Measurements from ENCODE around the gene CD34. TPM values are rescaled to one million over a fixed set of nuclear protein-coding genes. Genes with fewer than 3 reads are reported as not detected.

Gene CD34
- total RNA-seq, 1 experiment from 2014 or later: 0.35 TPM

DNA sequence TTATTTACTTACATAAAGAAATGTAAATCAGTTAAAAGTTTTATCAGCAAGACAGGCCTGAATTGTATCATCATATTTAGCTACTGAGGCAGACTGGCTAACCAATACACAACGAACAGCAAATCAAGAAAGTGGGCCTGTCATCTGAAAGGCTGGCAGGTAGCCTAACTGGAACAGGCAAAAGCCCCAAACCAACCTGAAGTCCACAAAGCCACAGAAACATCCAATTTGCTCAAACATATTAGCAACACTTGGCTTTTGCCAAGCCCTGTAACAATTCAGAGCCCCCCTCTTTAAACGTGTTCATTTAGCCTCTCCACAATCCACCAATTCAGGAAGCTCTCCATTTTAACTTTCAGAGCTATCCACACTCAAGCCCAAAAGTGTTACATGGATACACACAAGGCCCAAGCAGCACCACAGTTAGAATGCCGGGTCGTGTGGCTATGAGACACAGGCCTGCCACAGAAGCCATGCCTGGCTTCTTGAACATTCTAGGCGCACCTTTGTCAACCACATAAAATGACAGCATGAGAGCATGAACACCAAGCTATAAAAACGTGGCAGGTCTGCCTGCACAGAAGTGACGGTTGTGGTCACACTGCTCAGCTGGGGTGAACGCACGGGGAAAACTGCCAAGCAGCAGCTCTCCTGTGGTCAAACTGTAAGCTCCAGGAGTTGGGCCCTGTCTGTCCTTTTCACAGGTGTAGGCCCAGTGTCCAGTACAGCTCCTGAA, 49.3 kb downstream of the CD34 start:
- Histone ChIP-seq H2BK120ac (ENCODE audit: low read depth, low read length, poor library complexity, severe bottlenecking) (no peak overlapping the region), H2BK20ac (ENCODE audit: low read depth, low read length, poor library complexity, severe bottlenecking) (no peak overlapping the region), H4K5ac (ENCODE audit: insufficient read length, low read depth, low read length) (no peak overlapping the region), H2BK12ac (ENCODE audit: insufficient read length, low read depth, low read length) (no peak overlapping the region), H3K9ac (ENCODE audit: extremely low read depth, insufficient read length, low read length) (no peak overlapping the region), H3K4me2 (ENCODE audit: insufficient read depth, insufficient read length, low read length) (no peak overlapping the region), H3T11ph (ENCODE audit: low read length) (no peak overlapping the region), H3K23me2 (ENCODE audit: insufficient read length, low read depth, low read length, poor library complexity, severe bottlenecking) (no peaks in the 10 kb centered on the region), H3K4ac (ENCODE audit: low read depth, low read length) (no peak overlapping the region), H3K27ac (ENCODE audit: insufficient read length, low read depth, low read length) (no peak overlapping the region), H3K79me2 (ENCODE audit: insufficient read depth, low read length) (no peaks in the 10 kb centered on the region), H3K27me3 (ENCODE audit: insufficient read depth, low read length) (no peaks in the 10 kb centered on the region), H3K23ac (ENCODE audit: insufficient read length, low read depth, low read length) (no peak overlapping the region), H2BK15ac (ENCODE audit: low read depth, low read length) (no peak overlapping the region), H3K9me3 (ENCODE audit: control insufficient read depth, low read depth, low read length) (no peaks in the 10 kb centered on the region), H3K79me1 (ENCODE audit: insufficient read depth, low read depth, low read length, poor library complexity, severe bottlenecking) (no peaks in the 10 kb centered on the region), H3K18ac (ENCODE audit: insufficient read length, low read depth, low read length) (no peak overlapping the region), H4K91ac (ENCODE audit: insufficient read length, low read depth, low read length) (no peak overlapping the region), H4K8ac (replicated peaks; ENCODE audit: insufficient read length, low read depth, low read length) (no peak overlapping the region), H3K4me1 (ENCODE audit: insufficient read depth, low read length) (peaks cover 5% of the 10 kb centered on the region; the same call in 1 of the 2 replicates), H3K14ac (ENCODE audit: insufficient read depth, low read length) (no peak overlapping the region), H2AFZ (ENCODE audit: low read length) (no peak overlapping the region), H3K56ac (ENCODE audit: insufficient read length, low read depth, low read length) (no peak overlapping the region), H2AK5ac (ENCODE audit: insufficient read length, low read length) (no peak overlapping the region), H4K20me1 (ENCODE audit: control insufficient read depth, insufficient read depth, insufficient read length) (no peaks in the 10 kb centered on the region), H2BK5ac (ENCODE audit: insufficient read length, low read length) (no peak overlapping the region)
- H3K4me3 Mint-ChIP-seq: no peak overlapping the region
- TF ChIP-seq, protein P1, sequence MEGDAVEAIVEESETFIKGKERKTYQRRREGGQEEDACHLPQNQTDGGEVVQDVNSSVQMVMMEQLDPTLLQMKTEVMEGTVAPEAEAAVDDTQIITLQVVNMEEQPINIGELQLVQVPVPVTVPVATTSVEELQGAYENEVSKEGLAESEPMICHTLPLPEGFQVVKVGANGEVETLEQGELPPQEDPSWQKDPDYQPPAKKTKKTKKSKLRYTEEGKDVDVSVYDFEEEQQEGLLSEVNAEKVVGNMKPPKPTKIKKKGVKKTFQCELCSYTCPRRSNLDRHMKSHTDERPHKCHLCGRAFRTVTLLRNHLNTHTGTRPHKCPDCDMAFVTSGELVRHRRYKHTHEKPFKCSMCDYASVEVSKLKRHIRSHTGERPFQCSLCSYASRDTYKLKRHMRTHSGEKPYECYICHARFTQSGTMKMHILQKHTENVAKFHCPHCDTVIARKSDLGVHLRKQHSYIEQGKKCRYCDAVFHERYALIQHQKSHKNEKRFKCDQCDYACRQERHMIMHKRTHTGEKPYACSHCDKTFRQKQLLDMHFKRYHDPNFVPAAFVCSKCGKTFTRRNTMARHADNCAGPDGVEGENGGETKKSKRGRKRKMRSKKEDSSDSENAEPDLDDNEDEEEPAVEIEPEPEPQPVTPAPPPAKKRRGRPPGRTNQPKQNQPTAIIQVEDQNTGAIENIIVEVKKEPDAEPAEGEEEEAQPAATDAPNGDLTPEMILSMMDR (conservative IDR thresholded peaks at IDR 0.05): no peak
- no peaks in the 10 kb centered on the region for H3K9me3 Mint-ChIP-seq
- no peak for DNase-seq
- H3K27me3 Mint-ChIP-seq (ENCODE audit: low read depth): no peaks in the 10 kb centered on the region
- WGBS (ENCODE audit: extremely low coverage, insufficient read length, low lambda C conversion rate): no CpG with 5 or more reads among the region's 9 CpGs
- peaks cover 0 to 8% (median 0%) of the 10 kb centered on the region in 3 experiments; a peak in 1 of 7 replicates for H3K36me3 Mint-ChIP-seq (ENCODE audit: insufficient read depth in 1 of 3, low read depth in 3 of 3)
- no peaks in the 10 kb centered on the region for H3K4me1 Mint-ChIP-seq
- no peak overlapping the region for H3K27ac Mint-ChIP-seq

Measured in H9 (cell line).